ENCODE measurements around the gene EPC1. TPM values are rescaled to one million over a fixed set of nuclear protein-coding genes. Genes with fewer than 3 reads are reported as not detected.

Gene EPC1
- total RNA-seq, 1 donor from 2014 or later: 36.0 TPM

GRCh38 chr10:32329061-32329460 is 17.9 kb downstream of the EPC1 start:
- no peaks in the 10 kb centered on the region for H3K9me3 ChIP-seq
- no peak for ATAC-seq

GRCh38 chr10:32328499-32328898 is 18.5 kb downstream of the EPC1 start:
- Histone ChIP-seq H3K4me1 (peaks cover 70% of the 10 kb centered on the region), H3K9me3 (no peaks in the 10 kb centered on the region), H3K36me3 (no peaks in the 10 kb centered on the region), H3K4me3 (no peak overlapping the region), H3K27me3 (no peaks in the 10 kb centered on the region), H3K27ac (no peak overlapping the region)
- intact Hi-C loops (cut with DNase I): no loop called here
- TF ChIP-seq CTCF (IDR thresholded peaks at IDR 0.05): no peak
- DNase-seq (no peak), ATAC-seq (no peak)

More at GRCh38 chr10:32329061-32329460, 17.9 kb downstream of the EPC1 start:
- TF ChIP-seq CTCF (IDR thresholded peaks at IDR 0.05): no peak
- Histone ChIP-seq H3K4me3 (no peak overlapping the region), H3K4me1 (peaks cover 74% of the 10 kb centered on the region), H3K27ac (no peak overlapping the region), H3K36me3 (peaks cover 3% of the 10 kb centered on the region), H3K27me3 (no peaks in the 10 kb centered on the region)
- no peak for DNase-seq
- intact Hi-C loops (cut with DNase I): no loop called here

- Histone ChIP-seq H3K4me3 (no peak overlapping the region), H3K27ac (no peak overlapping the region), H3K36me3 (no peaks in the 10 kb centered on the region), H3K27me3 (no peaks in the 10 kb centered on the region), H3K9me3 (no peaks in the 10 kb centered on the region), H3K4me1 (peaks cover 61% of the 10 kb centered on the region)
- no peak for ATAC-seq
- intact Hi-C loops (cut with DNase I): no loop called here
- DNase-seq: no peak
- no peak for TF ChIP-seq CTCF (IDR thresholded peaks at IDR 0.05)
These were observed 19.6 kb downstream of the EPC1 start for GRCh38 chr10:32327364-32327691.

GRCh38 chr10:32326680-32327363 is 20.1 kb downstream of the EPC1 start:
- ATAC-seq (no peak), DNase-seq (no peak)
- intact Hi-C loops (cut with DNase I): no loop called here
- Histone ChIP-seq H3K27me3 (no peaks in the 10 kb centered on the region), H3K27ac (no peak overlapping the region), H3K4me1 (peaks cover 59% of the 10 kb centered on the region), H3K4me3 (no peak overlapping the region), H3K9me3 (no peaks in the 10 kb centered on the region), H3K36me3 (no peaks in the 10 kb centered on the region)
- no peak for TF ChIP-seq CTCF (IDR thresholded peaks at IDR 0.05)

- H3K9me3 ChIP-seq: no peaks in the 10 kb centered on the region
- intact Hi-C loops (cut with DNase I): no loop called here
- H3K27ac ChIP-seq: no peak overlapping the region
- no peaks in the 10 kb centered on the region for H3K36me3 ChIP-seq
- ATAC-seq (no peak), DNase-seq (no peak)
- no peaks in the 10 kb centered on the region for H3K27me3 ChIP-seq
- H3K4me1 ChIP-seq: peaks cover 60% of the 10 kb centered on the region
- H3K4me3 ChIP-seq: no peak overlapping the region
- no peak for TF ChIP-seq CTCF (IDR thresholded peaks at IDR 0.05)
These were observed 20.8 kb downstream of the EPC1 start for GRCh38 chr10:32326119-32326518.

- H3K4me1 ChIP-seq: peaks cover 54% of the 10 kb centered on the region
- intact Hi-C loops (cut with DNase I): no loop called here
These were observed 23.9 kb downstream of the EPC1 start for GRCh38 chr10:32323051-32323450.

More at GRCh38 chr10:32323051-32323450, 23.9 kb downstream of the EPC1 start:
- Histone ChIP-seq H3K27me3 (no peaks in the 10 kb centered on the region), H3K36me3 (no peaks in the 10 kb centered on the region), H3K27ac (no peak overlapping the region), H3K4me3 (no peak overlapping the region), H3K9me3 (no peaks in the 10 kb centered on the region)
- ATAC-seq (no peak), DNase-seq (no peak)
- TF ChIP-seq CTCF (IDR thresholded peaks at IDR 0.05): no peak

Data from upper lobe of right lung (tissue), 1 donor.